HS-27A (cell line): Measurements from ENCODE around the gene LCAT.

ENCODE experiments used
- DNase-seq: peaks from one replicate; pipeline ENCODE4 v3.0.0-alpha.2; 2012; ENCODE audit warnings: low read depth, missing footprints

The LCAT gene

DNA sequence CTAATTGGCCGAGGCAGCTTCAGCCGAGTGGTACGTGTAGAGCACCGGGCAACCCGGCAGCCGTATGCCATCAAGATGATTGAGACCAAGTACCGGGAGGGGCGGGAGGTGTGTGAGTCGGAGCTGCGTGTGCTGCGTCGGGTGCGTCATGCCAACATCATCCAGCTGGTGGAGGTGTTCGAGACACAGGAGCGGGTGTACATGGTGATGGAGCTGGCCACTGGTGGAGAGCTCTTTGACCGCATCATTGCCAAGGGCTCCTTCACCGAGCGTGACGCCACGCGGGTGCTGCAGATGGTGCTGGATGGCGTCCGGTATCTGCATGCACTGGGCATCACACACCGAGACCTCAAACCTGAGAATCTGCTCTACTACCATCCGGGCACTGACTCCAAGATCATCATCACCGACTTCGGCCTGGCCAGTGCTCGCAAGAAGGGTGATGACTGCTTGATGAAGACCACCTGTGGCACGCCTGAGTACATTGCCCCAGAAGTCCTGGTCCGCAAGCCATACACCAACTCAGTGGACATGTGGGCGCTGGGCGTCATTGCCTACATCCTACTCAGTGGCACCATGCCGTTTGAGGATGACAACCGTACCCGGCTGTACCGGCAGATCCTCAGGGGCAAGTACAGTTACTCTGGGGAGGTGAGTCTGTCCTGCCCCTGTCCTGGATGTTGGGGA is 34.7 kb downstream of the LCAT start:
- DNase-seq = no peak

DNA sequence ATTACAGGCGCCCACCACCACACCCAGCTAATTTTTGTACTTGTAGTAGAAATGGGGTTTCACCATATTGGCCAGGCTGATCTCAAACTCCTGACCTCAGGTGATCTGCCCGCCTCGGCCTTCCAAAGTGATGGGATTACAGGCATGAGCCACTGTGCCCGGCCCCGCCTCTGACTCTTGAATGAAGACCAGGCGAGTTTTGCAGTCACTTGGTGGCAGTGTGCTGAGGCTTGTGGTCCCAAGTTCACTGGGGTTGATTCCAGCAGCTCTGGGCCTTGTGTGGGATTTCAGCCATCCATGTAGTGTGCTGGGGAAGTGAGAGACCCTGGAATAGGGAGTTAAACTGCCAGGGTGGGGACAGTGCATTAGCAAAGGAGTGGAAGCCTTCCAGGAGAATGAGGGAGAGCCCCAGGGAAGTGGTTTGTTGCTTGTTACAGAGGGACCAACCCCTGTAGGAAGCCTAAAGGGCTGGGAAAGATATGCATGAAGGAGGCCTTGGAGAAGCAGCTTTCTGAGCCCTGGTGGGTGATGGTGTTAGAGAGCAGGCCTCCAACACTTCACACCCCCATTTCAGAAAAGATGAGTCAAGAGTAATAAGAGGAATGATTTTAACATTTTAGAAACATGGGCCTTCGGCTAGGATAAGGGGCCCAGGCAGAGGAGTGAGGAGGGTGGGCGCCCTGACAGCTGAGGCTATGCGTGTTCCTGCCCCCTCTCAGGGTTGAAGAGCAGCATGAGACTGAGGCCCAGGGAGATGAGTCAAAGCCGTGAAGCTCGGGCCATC is 36.3 kb downstream of the LCAT start:
- DNase-seq = no peak

DNA sequence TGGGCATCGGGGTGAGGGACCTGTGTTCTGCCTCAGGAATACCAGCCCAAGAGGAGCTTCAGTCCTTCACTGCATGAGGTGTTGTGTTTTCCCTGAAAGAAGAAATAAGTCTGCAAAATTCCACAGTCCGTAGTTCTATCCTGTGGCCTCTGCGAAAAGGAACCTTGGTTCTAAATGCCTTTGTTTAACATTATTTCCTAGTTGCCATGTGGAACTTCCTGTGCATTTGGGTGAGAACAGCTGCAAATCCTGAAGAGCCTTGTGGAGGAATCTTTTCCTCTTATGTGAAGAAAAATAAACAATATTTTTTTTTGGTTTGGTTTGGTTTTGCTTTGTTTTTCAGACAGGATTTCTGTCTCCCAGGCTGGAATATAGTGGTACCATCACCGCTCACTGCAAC is 41.1 kb downstream of the LCAT start:
- no peak for DNase-seq

DNA sequence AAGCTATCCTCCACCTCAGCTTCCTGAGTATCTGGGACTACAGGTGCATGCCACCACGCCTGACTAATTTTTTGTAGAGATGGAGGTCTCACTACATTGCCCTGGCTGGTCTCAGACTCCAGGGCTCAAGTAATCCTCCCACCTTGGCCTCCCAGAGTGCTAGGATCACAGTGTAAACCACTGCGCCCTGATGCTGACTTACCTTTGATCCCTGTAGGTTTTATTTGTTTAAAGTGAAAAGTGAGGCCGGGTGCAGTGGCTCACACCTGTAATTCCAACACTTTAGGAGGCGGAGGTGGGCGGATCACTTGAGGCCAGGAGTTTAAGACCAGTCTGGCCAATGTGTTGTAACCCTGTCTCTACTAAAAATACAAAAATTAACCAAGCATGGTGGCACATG is 42.2 kb downstream of the LCAT start:
- no peak for DNase-seq

DNA sequence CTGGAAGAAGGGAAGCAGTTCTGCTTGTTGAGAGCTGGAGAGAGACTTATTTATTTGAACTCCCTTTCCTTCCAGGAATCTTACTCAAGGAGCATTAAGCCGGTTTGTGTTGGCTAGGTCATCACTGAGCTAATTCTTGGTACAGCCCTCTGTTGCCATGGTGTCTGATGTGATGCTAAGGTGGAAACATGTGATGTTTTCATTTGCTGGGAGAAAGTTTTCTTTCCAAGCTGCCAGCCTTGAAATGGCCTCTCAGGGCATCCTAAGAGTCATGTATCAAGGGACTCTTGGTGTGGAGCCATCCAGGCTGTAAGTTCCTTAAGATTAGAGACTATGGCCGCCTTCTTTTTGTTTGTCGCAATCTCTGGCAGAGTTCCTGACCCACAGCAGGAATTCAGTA is 46.7 kb downstream of the LCAT start:
- no peak for DNase-seq

DNA sequence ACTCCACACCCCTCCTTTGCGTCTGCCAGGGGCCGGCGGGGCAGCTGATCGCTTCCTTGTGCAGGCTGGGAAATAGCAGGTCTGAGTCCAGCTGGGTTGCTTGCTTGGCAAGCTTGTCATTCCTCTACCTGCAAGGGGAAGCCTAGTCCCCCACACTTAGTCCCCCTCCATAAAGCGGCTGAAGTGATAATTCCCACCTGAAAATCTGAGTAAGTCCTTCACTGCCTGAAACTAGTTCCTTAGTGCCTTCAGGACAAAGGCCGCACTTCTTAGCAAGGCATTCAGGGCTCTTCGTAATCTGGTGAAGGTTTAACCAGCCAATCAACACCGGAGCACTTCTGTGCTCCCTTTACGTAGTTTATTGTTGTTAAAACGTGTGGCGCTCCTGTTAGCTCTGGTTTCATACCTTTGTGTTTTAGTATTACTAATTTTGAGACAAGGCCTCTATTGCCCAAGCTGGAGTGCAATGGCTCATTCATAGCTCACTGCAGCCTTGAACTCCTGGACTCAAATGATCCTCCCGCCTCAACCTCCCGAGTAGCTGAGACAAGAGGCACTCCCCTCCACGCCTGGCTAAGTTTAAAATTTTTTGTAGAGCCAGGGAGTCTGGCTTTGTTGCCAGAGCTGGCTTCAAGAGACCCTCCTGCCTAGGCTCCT is 50.0 kb downstream of the LCAT start:
- DNase-seq = no peak

DNA sequence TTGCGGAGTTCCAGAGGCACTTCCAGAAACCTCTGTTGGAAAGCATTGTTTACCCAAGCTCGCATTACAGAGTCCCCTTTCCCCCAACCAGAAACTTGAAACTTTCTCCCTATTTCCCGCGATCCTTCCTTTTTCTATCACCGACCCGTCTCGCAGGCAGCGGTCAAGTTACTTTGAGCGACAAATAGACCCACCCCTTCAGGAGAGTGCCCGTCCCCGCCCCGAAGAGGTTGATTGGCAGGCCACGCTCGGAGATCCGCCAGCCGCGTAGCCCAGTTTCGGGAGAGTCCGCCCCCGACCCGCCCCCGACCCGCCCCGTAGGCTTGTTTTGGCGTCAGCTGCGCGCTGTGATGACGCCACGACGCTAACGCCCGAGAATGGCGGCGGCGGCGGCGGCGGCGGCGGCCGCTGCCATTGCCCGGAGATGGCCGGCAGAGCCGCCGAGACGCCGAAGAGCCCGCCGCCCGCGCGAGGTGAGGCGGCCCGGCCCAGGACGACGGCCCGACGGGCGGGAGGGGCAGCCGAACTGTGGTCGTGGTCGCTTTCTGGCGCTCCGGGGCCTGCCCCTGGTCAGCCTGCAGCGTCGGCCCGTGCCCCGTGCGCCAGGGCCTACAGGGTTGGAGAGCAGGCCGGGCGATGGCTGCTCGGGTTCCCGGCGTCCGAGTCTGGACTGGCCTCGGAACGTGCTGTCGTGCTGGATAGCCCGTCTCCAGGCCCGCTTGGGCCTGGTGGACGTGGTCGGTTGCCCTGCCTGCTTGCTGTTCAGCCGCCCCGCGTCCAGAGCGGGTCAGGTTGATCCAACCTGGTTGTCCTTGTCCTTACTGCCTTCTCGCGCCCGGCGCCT is 50.8 kb downstream of the LCAT start, which contains the start of gene PSKH1:
TSS of gene PSKH1 (plus strand) at position 356 of the 844 bp plus-strand sequence. CDS start 15,496 bp downstream, outside the sequence.
- peak; percentile 81 for DNase-seq

DNA sequence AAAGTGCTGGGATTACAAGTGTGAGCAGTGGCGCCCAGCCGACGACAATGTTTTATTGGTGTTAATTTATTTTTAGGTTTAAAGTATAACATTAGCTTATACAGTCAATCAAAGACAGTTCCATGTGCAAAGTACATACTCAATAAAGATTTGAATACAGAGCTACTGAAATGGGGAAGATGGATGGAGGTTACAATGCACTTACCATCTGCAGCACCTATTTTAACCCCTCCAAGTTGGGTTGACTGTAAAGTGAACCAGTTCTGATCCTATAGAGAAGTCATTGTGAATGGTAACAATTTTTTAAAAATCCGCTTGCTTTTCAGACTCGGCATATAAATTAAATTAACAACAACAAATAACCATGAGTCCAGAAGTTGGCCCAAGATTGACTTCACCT is 51.5 kb downstream of the LCAT start:
- no peak for DNase-seq
